GM12878 (cell line): ENCODE data around the gene KIF14. TPM values are rescaled to one million over a fixed set of nuclear protein-coding genes. Genes with fewer than 3 reads are reported as not detected.

Experiments
- ATAC-seq: fragments of 200-7000 bp; cut with Tn5 transposase; 3 replicates; pipeline ENCODE4 v1.9.1; 2020; ENCODE audit warnings: mild to moderate bottlenecking, moderate library complexity
- BruUV-seq: library from RNA; stranded (reverse); fragments of 400-500 nt; replicated peaks from 2 replicates; lab custom pipeline; 2021; lab: Mats Ljungman, UMichigan
- CTCF ChIA-PET: fragments of 300-600 bp; sonication (Branson Sonifier 250); formaldehyde crosslinking; extraction: SDS; loops from one replicate; lab custom pipeline; 2021; ENCODE audit warnings: inconsistent platforms; lab: Yijun Ruan, JAX
- POLR2A ChIA-PET: fragments of 350-600 bp; formaldehyde crosslinking; extraction: SDS; loops from one replicate; lab custom pipeline; 2021; ENCODE audit warnings: inconsistent platforms; lab: Charles Lee
- RAD21 ChIA-PET: fragments of 300-600 bp; sonication (Branson Sonifier 250); formaldehyde crosslinking; loops from one replicate; lab custom pipeline; 2023; ENCODE audit warnings: antibody characterized with exemption; ENCODE audit not compliant: unreplicated experiment; lab: Charles Lee
- SMC1A ChIA-PET: fragments of 300-600 bp; sonication (Branson Sonifier 250); formaldehyde crosslinking; loops from one replicate; lab custom pipeline; 2023; ENCODE audit not compliant: unreplicated experiment, uncharacterized antibody; lab: Charles Lee
- DNase-seq: peaks from one replicate; pipeline ENCODE4 v3.0.0-alpha.2; 2011; ENCODE audit warnings: low read depth, low spot score
- FAIRE-seq: peaks from 3 replicates; lab custom pipeline; 2011; peaks lifted over from hg19 to GRCh38; lab: Jason Lieb, UNC
- H2AFZ ChIP-seq: 2 replicates; pipeline ENCODE4 v1.6.0; 2011; ENCODE audit warnings: low read depth, low read length, control low read depth; ENCODE audit not compliant: control insufficient read depth
- H3K27ac ChIP-seq: 2 replicates; pipeline ENCODE4 v1.5.1; 2011; ENCODE audit warnings: control low read depth; ENCODE audit not compliant: control insufficient read depth, insufficient read depth
- H3K27me3 ChIP-seq, 2 experiments: replicated peaks in 1 of 2; 2 replicates each; pipeline versions ENCODE4 v1.6.0 to v1.6.1; 2011; ENCODE audit warnings: low read length in 1 of 2; ENCODE audit not compliant: control insufficient read depth in 2 of 2, insufficient read depth in 2 of 2
- H3K36me3 ChIP-seq, 2 experiments: 2 replicates each; pipeline ENCODE4 v1.5.1; 2011; ENCODE audit warnings: low read length in 1 of 2; ENCODE audit not compliant: control insufficient read depth in 2 of 2, insufficient read depth in 2 of 2
- H3K4me1 ChIP-seq: 2 replicates; pipeline ENCODE4 v1.6.1; 2011; ENCODE audit warnings: mild to moderate bottlenecking, low read length, moderate library complexity, mixed read lengths; ENCODE audit not compliant: control insufficient read depth, insufficient read depth
- H3K4me2 ChIP-seq: 2 replicates; pipeline ENCODE4 v1.6.0; 2011; ENCODE audit warnings: control low read depth; ENCODE audit not compliant: control insufficient read depth, insufficient read depth
- H3K4me3 ChIP-seq: fragments of 200-600 bp; sonication (generic); 2 replicates; pipeline ENCODE4 v1.5.1; 2016
- H3K79me2 ChIP-seq: 2 replicates; pipeline ENCODE4 v1.6.0; 2011; ENCODE audit warnings: low read length; ENCODE audit not compliant: control insufficient read depth, insufficient read depth
- H3K9ac ChIP-seq: 2 replicates; pipeline ENCODE4 v1.8.0; 2011; ENCODE audit warnings: low read length, control low read depth, mixed read lengths; ENCODE audit not compliant: control insufficient read depth, insufficient read depth
- H3K9me3 ChIP-seq: replicated peaks from 3 replicates; pipeline ENCODE4 v1.5.1; 2011; ENCODE audit warnings: mild to moderate bottlenecking, low read length; ENCODE audit not compliant: control insufficient read depth, insufficient read depth
- H4K20me1 ChIP-seq: 2 replicates; pipeline ENCODE4 v1.6.0; 2011; ENCODE audit not compliant: control insufficient read depth, insufficient read depth
- ASH2L ChIP-seq: fragments of 300-600, 200-600 bp; sonication (generic); IDR thresholded peaks from 2 replicates; pipeline ENCODE4 v1.6.1; 2017; ENCODE audit warnings: low read depth, mild to moderate bottlenecking, borderline replicate concordance
- FOXK2 ChIP-seq: fragments of 450-650 bp; IDR thresholded peaks from 2 replicates; pipeline ENCODE4 v1.6.1; 2017; ENCODE audit warnings: mild to moderate bottlenecking, moderate library complexity
- HCFC1 ChIP-seq: fragments of 150-350 bp; IDR thresholded peaks from 2 replicates; pipeline ENCODE4 v1.6.1; 2014; ENCODE audit warnings: low read length
- IKZF2 ChIP-seq, 2 experiments: fragments of 450-650 bp; IDR thresholded peaks; 2 replicates each; pipeline ENCODE4 v1.6.1; 2017; ENCODE audit warnings: mild to moderate bottlenecking in 2 of 2, moderate library complexity in 2 of 2
- KDM1A ChIP-seq: fragments of 200-600 bp; sonication (generic); IDR thresholded peaks from 2 replicates; pipeline ENCODE4 v1.6.1; 2016; ENCODE audit warnings: borderline replicate concordance
- NBN ChIP-seq: fragments of 450-650 bp; IDR thresholded peaks from 2 replicates; pipeline ENCODE4 v1.6.1; 2016
- SPI1 ChIP-seq: IDR thresholded peaks from 2 replicates; pipeline ENCODE4 v1.6.1; 2011; ENCODE audit warnings: low read depth, mild to moderate bottlenecking, low read length, moderate library complexity, borderline replicate concordance; ENCODE audit not compliant: insufficient read depth
- WRNIP1 ChIP-seq: IDR thresholded peaks from 2 replicates; pipeline ENCODE4 v1.6.1; 2011; ENCODE audit warnings: low read depth, low read length, improper control_type of control experiment, borderline replicate concordance
- ZBED1 ChIP-seq: IDR thresholded peaks from 2 replicates; pipeline ENCODE4 v1.6.1; 2016; ENCODE audit warnings: borderline replicate concordance
- ZNF384 ChIP-seq: IDR thresholded peaks from 2 replicates; pipeline ENCODE4 v1.6.1; 2012; ENCODE audit warnings: low read depth, mild to moderate bottlenecking, low read length, improper control_type of control experiment, borderline replicate concordance
- whole genome bisulfite sequencing: methylation state at CpG from one replicate; pipeline ENCODE4 v1.1.6; 2016; ENCODE audit warnings: low lambda C conversion rate; ENCODE audit not compliant: insufficient replicate concordance, insufficient coverage; ENCODE audit errors: missing lambda C conversion rate; 5-methylcytosine and 5-hydroxymethylcytosine counted together
- in situ Hi-C: fragments of 300-500 bp; cut with MboI; formaldehyde crosslinking; loops from 9 replicates; pipeline ENCODE4 v1.14.3; 2018; ENCODE audit warnings: mixed read lengths
- intact Hi-C: fragments of 100-400 bp; cut with micrococcal nuclease; formaldehyde crosslinking; loops from one replicate; pipeline ENCODE4 v1.14.2; 2022; ENCODE audit not compliant: unreplicated experiment
- polyA plus RNA-seq, 11 experiments: library from polyadenylated mRNA; depleted of rRNA in 4 of 11; unstranded in 6 of 11; stranded (reverse) in 5 of 11; fragments of >200 nt; fragmentation: Nextera tagmentation in 4 of 11; fragmentation: Illumina TruSeq in 1 of 11; extraction: Ambion mirVana in 4 of 11; extraction: Trizol in 1 of 11; gene quantifications; 1 replicate in 1 of 11; 2 replicates in 10 of 11; pipeline versions ENCODE4 v1.2.1 to v1.2.3, GENCODE V29; 2011 to 2016; ENCODE audit warnings: inconsistent platforms in 2 of 11, missing spikeins in 2 of 11, low read depth in 1 of 11
- total RNA-seq, 4 experiments: library from RNA; depleted of rRNA in 3 of 4; stranded (reverse); fragments of >200 nt in 3 of 4; fragmentation: Illumina TruSeq in 1 of 4; extraction: Trizol in 1 of 4; gene quantifications; 2 replicates each; pipeline versions ENCODE4 v1.2.1 to v1.2.3, GENCODE V29; 2013 to 2021
- TF ChIP-seq, protein P1 (sequence below): fragments of 450-650 bp; IDR thresholded peaks from 2 replicates; pipeline ENCODE4 v1.6.1; 2017; ENCODE audit warnings: mild to moderate bottlenecking, low read depth, inconsistent platforms; ENCODE audit not compliant: poor library complexity, severe bottlenecking
- TF ChIP-seq, protein P2 (sequence below): fragments of 450-650 bp; IDR thresholded peaks from 2 replicates; pipeline ENCODE4 v1.6.1; 2016; ENCODE audit warnings: mild to moderate bottlenecking
- TF ChIP-seq, protein P3 (sequence below): fragments of 450-650 bp; IDR thresholded peaks from 2 replicates; pipeline ENCODE4 v1.6.1; 2016; ENCODE audit warnings: mild to moderate bottlenecking, moderate library complexity, borderline replicate concordance
- TF ChIP-seq, protein P4 (sequence below): IDR thresholded peaks from 2 replicates; pipeline ENCODE4 v1.6.1; 2011; ENCODE audit warnings: low read depth, mild to moderate bottlenecking, low read length, moderate library complexity, borderline replicate concordance; ENCODE audit errors: extremely low read depth

Gene KIF14
- total and polyA plus RNA-seq, 10 of the 15 experiments (the other 5 are each of a cell fraction or from before 2014, with no cell fraction given) = 6.8 to 25.5 (median 14.4) TPM

DNA sequence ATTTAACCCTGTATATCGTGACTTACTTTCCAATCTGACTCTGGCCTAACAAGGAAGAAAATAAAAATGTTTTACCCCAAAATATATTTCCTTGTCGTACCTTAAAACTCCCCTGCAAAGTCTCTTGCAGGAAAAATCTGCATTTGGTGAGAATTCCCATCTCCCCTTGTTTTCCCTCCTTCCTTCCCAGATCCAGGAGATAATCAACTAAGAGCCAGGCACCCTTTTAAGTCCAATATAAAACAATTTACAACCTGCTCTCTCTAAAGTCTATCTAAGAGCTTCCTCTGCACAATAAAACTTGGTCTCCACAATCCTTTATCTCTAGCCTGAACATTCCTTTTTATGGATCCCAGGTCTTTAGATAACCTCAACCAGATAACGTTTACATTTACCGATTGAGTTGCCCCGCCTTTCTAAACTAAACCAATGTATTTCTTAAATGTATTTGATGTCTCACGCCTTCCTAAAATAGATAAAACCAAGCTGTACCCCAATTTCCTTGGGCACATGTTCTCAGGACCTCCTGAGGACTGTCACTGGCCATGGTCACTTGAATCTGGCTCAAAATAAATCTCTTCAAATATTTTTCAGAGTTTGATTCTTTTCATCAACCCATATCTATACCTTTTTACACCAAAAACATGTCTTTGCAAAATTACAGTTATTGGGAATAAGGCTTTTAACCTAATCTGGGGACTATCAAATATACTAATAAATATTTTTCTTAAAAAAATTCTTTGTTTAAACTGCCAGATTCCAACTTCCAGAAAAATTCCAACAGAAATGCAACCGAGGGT is 48.2 kb upstream of the KIF14 start:
- no peaks in the 10 kb centered on the region for H4K20me1 ChIP-seq
- intact Hi-C loops (loop anchor here (1.0 to 5.0 kb wide), 4 partner anchors 43 to 316 kb away; partner anchors contain the start of gene KIF14), in situ Hi-C loops (no loop called here)
- H3K27me3 ChIP-seq = no peaks in the 10 kb centered on the region
- H2AFZ ChIP-seq = peak overlapping the region; percentile 73
- ChIA-PET POLR2A (interaction anchor here (0.6 to 3.5 kb wide), 15 partner anchors 11 to 287 kb away, joined by 3 to 38 read pairs (median 6); partner anchors contain the start of genes CAMSAP2 and KIF14), RAD21 (interaction anchor here (0.8 to 8.7 kb wide), 14 partner anchors 15 to 227 kb away, joined by 3 to 175 read pairs (median 5); partner anchors contain the start of genes CAMSAP2 and KIF14), SMC1A (interaction anchor here (1.3 to 5.5 kb wide), 9 partner anchors 11 to 112 kb away, joined by 3 to 79 read pairs (median 14); partner anchors contain the start of gene KIF14), CTCF (interaction anchor here (0.6 to 3.6 kb wide), 7 partner anchors 8 to 135 kb away, joined by 3 to 36 read pairs (median 4); partner anchors contain the start of gene KIF14)
- 28% methylated on average over 7 of the region's 7 CpGs for WGBS
- TSS peak; percentile 80 for BruUV-seq
- H3K9ac ChIP-seq = peak overlapping the region; percentile 98
- peaks cover 37% of the 10 kb centered on the region for H3K79me2 ChIP-seq
- H3K4me2 ChIP-seq = peak overlapping the region; percentile 52
- peaks cover 0 to 13% of the 10 kb centered on the region in 2 experiments; a peak in 2 of 4 replicates for H3K36me3 ChIP-seq
- no peak for FAIRE-seq
- no peak for DNase-seq
- H3K4me1 ChIP-seq = no peaks in the 10 kb centered on the region; the same call in none of the 2 replicates
- peak overlapping the region; percentile 85 for H3K4me3 ChIP-seq
- H3K27ac ChIP-seq = peak overlapping the region; percentile 98
- no peaks in the 10 kb centered on the region for H3K9me3 ChIP-seq
- no peak for ATAC-seq
- TF ChIP-seq, protein P1, sequence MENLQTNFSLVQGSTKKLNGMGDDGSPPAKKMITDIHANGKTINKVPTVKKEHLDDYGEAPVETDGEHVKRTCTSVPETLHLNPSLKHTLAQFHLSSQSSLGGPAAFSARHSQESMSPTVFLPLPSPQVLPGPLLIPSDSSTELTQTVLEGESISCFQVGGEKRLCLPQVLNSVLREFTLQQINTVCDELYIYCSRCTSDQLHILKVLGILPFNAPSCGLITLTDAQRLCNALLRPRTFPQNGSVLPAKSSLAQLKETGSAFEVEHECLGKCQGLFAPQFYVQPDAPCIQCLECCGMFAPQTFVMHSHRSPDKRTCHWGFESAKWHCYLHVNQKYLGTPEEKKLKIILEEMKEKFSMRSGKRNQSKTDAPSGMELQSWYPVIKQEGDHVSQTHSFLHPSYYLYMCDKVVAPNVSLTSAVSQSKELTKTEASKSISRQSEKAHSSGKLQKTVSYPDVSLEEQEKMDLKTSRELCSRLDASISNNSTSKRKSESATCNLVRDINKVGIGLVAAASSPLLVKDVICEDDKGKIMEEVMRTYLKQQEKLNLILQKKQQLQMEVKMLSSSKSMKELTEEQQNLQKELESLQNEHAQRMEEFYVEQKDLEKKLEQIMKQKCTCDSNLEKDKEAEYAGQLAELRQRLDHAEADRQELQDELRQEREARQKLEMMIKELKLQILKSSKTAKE = peak; percentile 17
- TF ChIP-seq ZNF384 = no peak
- no peak for TF ChIP-seq FOXK2
- TF ChIP-seq ZBED1 = no peak
- TF ChIP-seq, protein P2, sequence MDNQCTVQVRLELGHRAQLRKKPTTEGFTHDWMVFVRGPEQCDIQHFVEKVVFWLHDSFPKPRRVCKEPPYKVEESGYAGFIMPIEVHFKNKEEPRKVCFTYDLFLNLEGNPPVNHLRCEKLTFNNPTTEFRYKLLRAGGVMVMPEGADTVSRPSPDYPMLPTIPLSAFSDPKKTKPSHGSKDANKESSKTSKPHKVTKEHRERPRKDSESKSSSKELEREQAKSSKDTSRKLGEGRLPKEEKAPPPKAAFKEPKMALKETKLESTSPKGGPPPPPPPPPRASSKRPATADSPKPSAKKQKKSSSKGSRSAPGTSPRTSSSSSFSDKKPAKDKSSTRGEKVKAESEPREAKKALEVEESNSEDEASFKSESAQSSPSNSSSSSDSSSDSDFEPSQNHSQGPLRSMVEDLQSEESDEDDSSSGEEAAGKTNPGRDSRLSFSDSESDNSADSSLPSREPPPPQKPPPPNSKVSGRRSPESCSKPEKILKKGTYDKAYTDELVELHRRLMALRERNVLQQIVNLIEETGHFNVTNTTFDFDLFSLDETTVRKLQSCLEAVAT = no peak
- TF ChIP-seq WRNIP1 = no peak
- no peak for TF ChIP-seq SPI1
- no peak for TF ChIP-seq ASH2L
- TF ChIP-seq, protein P3, sequence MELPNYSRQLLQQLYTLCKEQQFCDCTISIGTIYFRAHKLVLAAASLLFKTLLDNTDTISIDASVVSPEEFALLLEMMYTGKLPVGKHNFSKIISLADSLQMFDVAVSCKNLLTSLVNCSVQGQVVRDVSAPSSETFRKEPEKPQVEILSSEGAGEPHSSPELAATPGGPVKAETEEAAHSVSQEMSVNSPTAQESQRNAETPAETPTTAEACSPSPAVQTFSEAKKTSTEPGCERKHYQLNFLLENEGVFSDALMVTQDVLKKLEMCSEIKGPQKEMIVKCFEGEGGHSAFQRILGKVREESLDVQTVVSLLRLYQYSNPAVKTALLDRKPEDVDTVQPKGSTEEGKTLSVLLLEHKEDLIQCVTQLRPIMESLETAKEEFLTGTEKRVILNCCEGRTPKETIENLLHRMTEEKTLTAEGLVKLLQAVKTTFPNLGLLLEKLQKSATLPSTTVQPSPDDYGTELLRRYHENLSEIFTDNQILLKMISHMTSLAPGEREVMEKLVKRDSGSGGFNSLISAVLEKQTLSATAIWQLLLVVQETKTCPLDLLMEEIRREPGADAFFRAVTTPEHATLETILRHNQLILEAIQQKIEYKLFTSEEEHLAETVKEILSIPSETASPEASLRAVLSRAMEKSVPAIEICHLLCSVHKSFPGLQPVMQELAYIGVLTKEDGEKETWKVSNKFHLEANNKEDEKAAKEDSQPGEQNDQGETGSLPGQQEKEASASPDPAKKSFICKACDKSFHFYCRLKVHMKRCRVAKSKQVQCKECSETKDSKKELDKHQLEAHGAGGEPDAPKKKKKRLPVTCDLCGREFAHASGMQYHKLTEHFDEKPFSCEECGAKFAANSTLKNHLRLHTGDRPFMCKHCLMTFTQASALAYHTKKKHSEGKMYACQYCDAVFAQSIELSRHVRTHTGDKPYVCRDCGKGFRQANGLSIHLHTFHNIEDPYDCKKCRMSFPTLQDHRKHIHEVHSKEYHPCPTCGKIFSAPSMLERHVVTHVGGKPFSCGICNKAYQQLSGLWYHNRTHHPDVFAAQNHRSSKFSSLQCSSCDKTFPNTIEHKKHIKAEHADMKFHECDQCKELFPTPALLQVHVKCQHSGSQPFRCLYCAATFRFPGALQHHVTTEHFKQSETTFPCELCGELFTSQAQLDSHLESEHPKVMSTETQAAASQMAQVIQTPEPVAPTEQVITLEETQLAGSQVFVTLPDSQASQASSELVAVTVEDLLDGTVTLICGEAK = 0 out of 2 replicates have a peak, but pooled peaks have one; percentile 16
- no peak for TF ChIP-seq HCFC1
- TF ChIP-seq NBN = no peak
- TF ChIP-seq, protein P4, sequence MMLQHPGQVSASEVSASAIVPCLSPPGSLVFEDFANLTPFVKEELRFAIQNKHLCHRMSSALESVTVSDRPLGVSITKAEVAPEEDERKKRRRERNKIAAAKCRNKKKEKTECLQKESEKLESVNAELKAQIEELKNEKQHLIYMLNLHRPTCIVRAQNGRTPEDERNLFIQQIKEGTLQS = no peak
- TF ChIP-seq KDM1A = no peak
- TF ChIP-seq IKZF2 (IDR thresholded peaks at IDR 0.05) = no peak; a peak in 2 of 4 replicates
